Jurkat, Clone E6-1 (cell line): ENCODE data around the gene GFAP.

Source experiments
- DNase-seq: peaks from one replicate; pipeline ENCODE4 v3.0.0-alpha.2; 2011; ENCODE audit warnings: low read depth, low spot score
- H3K4me3 ChIP-seq: 2 replicates; pipeline ENCODE4 v1.5.1; 2011; ENCODE audit warnings: mild to moderate bottlenecking, low read length, control low read depth, moderate library complexity

GFAP gene

DNA sequence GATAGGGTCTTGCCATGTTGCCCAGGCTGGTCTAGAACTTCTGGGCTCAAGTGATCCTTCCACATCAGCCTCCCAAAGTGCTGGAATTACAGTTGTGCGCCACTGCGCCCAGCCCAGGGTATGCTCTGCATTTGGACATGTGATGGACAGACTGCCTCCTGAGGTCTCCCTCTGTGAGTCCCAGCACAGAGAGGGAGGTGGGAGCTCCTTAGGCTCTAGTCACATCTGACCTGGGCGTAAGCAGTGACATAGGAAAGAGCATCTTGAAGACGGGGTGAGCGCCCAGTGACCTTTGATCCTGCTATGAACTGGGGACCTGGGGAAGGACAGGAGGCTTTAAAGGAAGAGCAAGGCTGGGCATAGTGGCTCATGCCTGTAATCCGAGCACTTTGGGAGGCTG, 2.2 kb upstream of the GFAP start:
- H3K4me3 ChIP-seq, result no peak overlapping the region
- no peak for DNase-seq

GRCh38 chr17:44916781-44917241, 1.5 kb upstream of the GFAP start:
- H3K4me3 ChIP-seq, result no peak overlapping the region
- DNase-seq, result no peak

GRCh38 chr17:44915862-44916780, 821 bp upstream of the GFAP start:
- DNase-seq, result no peak
- no peak overlapping the region for H3K4me3 ChIP-seq

DNA sequence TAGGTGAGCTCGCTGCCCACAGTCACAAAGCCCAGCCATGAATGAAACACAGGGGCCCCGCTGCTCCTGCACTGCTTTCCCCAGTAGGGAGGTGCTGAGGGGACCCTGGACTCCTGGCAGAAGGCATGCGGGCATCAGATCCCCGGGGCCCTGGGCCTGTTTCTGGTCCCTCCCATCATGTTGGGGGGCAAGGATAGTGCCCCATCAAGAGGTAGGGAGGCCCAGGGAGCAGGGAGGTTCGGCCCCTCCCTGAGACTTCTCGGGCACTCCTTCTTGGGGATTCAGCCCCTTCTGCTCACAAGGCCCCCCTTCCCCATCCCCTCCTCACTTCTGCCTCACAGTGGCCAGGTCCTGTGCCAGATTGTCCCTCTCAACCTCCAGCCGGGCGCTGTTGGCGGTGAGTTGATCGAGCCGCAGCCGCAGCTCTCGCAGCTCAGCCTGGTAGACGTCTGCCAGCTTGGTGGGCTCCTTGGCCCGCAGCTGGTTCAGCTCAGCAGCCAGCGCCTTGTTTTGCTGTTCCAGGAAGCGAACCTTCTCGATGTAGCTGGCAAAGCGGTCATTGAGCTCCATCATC, 515 bp downstream of the GFAP start:
- DNase-seq, result no peak

DNA sequence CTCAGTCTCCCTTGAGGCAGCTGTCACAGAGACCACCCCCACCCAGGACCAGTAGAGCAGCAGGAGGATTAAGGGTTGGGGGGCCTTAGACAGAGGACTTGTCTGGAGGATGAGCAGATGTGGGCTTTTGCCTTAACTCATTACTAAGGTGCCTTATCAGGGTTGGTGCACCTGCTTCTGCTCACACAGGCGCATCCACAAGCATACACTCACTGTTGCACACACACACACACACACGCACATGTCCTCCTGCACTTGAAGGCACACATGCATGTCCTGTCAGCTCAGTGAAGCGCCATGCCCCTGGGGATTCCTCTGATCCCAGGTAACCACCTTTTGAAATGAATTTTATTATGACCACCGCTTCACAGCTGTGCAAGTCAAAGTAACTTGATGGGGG, 1.2 kb downstream of the GFAP start:
- no peak for DNase-seq
- H3K4me3 ChIP-seq, result no peak overlapping the region

More for the DNA sequence above, 515 bp downstream of the GFAP start:
- no peak overlapping the region for H3K4me3 ChIP-seq

DNA sequence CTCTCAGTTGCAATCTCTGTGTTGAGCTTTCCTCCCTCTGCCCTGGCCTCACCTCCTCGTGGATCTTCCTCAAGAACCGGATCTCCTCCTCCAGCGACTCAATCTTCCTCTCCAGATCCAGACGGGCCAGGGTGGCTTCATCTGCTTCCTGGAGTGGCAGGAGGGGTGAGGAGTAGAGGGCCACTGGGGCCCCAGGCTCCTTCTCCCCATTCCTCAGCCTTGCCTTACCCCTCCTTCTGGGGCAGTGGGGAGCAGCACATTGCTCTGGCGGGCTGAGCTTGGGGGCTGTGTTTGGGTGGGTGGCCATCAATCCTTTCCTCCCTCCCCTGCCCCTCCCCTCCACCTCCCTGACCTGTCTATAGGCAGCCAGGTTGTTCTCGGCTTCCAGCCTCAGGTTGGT, 1.6 kb downstream of the GFAP start:
- no peak for DNase-seq
- H3K4me3 ChIP-seq, result no peak overlapping the region

- no peak for DNase-seq
- H3K4me3 ChIP-seq, result no peak overlapping the region
Measured at GRCh38 chr17:44912763-44913544, 2.3 kb downstream of the GFAP start.

DNA sequence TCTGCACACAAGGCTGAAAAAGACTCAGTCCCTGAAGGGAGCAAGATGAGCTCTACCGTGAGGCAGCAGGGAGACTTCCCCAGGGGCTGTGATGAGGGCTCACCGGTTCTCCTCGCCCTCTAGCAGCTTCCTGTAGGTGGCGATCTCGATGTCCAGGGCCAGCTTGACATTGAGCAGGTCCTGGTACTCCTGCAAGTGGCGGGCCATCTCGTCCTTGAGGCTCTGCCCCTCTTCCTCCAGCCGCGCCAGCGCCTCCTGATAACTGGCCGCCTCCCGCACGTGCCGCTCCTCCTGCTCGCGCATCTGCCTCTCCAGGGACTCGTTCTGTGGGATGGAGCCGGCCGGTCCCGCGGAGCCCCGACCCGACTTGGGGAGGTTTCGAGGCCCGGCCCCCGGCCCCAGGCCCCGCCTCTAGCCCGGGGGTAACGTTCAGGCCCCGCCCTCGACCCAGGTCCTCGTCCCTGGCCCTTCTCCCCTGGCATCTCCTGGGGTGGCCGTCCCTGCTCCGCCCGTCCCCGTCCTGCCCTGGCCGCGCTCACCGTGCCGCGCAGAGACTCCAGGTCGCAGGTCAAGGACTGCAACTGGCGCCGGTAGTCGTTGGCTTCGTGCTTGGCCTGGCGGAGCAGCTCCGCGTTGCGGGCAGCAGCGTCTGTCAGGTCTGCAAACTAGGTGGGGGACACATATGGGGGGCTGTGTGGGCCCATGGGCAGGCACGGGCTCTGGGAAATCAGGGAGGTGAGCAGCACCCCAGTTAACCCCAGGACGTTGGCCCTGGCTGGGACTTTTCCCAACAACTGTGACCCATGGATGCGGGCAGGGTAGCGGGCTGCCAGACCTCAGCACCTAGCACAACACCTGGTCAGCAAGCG, 3.9 kb downstream of the GFAP start:
- no peak for DNase-seq
- no peak overlapping the region for H3K4me3 ChIP-seq

- H3K4me3 ChIP-seq, result no peak overlapping the region
- no peak for DNase-seq
Measured at GRCh38 chr17:44910231-44911106, 4.8 kb downstream of the GFAP start.

- DNase-seq, result no peak
- H3K4me3 ChIP-seq, result no peak overlapping the region
Measured at GRCh38 chr17:44909681-44910144, 5.6 kb downstream of the GFAP start.

- no peak for DNase-seq
- H3K4me3 ChIP-seq, result no peak overlapping the region
Measured at GRCh38 chr17:44908761-44909326, 6.5 kb downstream of the GFAP start.

- H3K4me3 ChIP-seq, result no peak overlapping the region
- DNase-seq, result no peak
Measured at GRCh38 chr17:44907729-44908470, 7.4 kb downstream of the GFAP start.

GRCh38 chr17:44906763-44907728, 8.3 kb downstream of the GFAP start:
- H3K4me3 ChIP-seq, result no peak overlapping the region
- DNase-seq, result no peak

DNA sequence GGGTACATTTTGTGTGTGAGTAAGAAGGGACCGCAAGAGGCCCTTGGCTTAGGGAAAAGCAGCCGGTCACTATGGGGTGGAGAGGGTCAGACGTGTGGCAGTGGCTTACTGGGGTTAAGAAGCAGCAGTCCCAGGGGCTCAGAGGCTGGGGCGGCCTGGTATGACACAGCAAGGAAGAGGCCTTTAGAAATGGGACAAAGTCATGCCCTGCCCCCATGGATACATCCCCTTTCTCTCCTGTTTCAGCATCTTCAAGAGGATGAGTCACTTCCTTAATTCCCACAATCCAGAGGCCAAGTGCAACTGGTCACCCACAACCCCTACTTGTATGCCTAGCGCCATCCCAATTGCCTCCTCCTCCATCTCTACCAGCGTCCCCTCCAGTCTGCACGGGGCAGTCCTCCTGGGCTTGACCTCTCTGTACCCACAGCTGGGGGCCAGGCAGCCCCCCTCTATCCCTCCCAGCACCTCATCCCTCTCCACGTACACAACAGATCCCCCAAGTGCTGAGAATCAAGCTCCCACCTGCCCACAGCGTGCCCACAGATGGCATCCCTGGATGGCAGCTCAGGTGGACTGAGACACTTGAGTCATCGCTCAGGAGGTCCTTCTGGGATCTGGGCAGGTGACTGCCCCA, 9.2 kb downstream of the GFAP start:
- H3K4me3 ChIP-seq, result no peak overlapping the region
- DNase-seq, result no peak
